Measurements from ENCODE around the gene CD28. TPM values are rescaled to one million over a fixed set of nuclear protein-coding genes. Genes with fewer than 3 reads are reported as not detected.

The CD28 gene
- polyA plus RNA-seq, 2 of the 4 experiments (the other 2 are of a cell fraction) = not detected

DNA sequence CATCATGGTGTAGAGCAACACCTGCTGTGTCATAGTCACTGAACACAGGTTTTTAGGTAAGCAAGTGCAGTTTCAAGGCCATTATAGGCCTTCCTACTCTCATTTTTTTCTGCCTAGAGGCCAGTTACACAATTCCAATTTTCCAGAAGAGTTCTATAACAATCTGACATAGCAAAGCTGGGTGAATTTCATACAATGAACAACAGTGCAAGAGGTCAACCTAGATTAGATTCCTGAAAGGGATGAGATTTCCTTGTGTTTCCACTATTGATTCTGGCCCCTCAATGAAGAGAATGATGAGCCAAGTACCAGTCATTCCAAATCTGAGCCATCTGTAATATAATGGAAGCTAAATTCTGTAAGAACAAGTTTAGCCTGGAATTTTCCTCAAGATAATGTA lies 15.3 kb upstream of the CD28 start (continued):
- TF ChIP-seq, protein P1, sequence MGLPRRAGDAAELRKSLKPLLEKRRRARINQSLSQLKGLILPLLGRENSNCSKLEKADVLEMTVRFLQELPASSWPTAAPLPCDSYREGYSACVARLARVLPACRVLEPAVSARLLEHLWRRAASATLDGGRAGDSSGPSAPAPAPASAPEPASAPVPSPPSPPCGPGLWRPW (IDR thresholded peaks at IDR 0.05) = no peak
- TF ChIP-seq POLR2A (IDR thresholded peaks at IDR 0.05; ENCODE audit: low read length) (no peak), CBX8 (IDR thresholded peaks at IDR 0.05) (no peak)

DNA sequence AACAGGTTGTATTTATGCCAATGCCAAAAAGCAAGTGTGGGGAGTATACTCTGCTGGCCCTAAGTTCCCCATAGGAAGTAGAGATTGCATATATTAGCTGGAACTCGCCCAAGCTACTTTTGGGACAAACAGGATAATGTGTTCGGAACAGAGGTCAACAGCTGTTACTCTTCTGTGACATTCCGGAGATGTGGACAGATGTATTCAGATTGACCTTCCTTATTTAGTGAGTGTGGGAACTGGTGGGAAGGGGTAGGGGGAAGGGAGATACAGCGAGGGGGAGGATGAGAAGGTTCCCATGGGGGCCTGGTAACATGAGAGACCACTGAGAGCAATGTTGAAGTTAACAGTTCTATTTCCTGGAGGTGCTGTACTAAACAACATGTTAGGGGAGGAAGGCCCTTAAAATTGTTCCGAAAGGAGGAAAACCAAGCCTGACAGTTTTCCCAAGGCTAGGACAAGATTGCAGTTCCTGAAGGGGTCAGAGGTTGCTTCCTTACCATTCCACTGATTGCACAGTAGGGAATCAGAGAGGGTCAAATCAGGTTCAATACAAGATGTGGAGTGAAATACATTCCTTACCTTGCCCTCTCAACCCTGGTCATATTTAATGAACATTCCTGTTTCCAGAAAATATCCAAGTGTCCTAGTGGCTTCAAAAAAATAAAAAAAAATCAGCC lies 14.3 kb upstream of the CD28 start:
- POLR2A ChIA-PET = no interaction called here
- FAIRE-seq = no peak

GRCh38 chr2:203693242-203693879 lies 13.1 kb upstream of the CD28 start:
- WGBS (ENCODE audit: missing lambda C conversion rate) = 85% methylated on average over 6 of the region's 6 CpGs
- Histone ChIP-seq H3K9me3 (no peaks in the 10 kb centered on the region), H3K4me3 (no peak overlapping the region), H3K4me1 (peaks cover 5% of the 10 kb centered on the region; the same call in 1 of the 3 replicates), H3K4me2 (no peak overlapping the region), H3K27ac (no peak overlapping the region)
- FAIRE-seq (no peak), ATAC-seq (no peak), DNase-seq (ENCODE audit: low read depth in 1 of 2, low spot score in 1 of 2) (no peak)
- TF ChIP-seq, protein P2, sequence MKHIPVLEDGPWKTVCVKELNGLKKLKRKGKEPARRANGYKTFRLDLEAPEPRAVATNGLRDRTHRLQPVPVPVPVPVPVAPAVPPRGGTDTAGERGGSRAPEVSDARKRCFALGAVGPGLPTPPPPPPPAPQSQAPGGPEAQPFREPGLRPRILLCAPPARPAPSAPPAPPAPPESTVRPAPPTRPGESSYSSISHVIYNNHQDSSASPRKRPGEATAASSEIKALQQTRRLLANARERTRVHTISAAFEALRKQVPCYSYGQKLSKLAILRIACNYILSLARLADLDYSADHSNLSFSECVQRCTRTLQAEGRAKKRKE (CRISPR knock-in tag; IDR thresholded peaks at IDR 0.05; ENCODE audit: low read depth) = no peak
- TF ChIP-seq RAD21 (conservative IDR thresholded peaks at IDR 0.05 in 1 of 2, IDR thresholded peaks at IDR 0.05 in 1 of 2) = no peak
- TF ChIP-seq MAFK (IDR thresholded peaks at IDR 0.05; ENCODE audit: partially characterized antibody) = no peak
- TF ChIP-seq, protein P3, sequence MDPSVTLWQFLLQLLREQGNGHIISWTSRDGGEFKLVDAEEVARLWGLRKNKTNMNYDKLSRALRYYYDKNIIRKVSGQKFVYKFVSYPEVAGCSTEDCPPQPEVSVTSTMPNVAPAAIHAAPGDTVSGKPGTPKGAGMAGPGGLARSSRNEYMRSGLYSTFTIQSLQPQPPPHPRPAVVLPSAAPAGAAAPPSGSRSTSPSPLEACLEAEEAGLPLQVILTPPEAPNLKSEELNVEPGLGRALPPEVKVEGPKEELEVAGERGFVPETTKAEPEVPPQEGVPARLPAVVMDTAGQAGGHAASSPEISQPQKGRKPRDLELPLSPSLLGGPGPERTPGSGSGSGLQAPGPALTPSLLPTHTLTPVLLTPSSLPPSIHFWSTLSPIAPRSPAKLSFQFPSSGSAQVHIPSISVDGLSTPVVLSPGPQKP (IDR thresholded peaks at IDR 0.05; ENCODE audit: low read depth, low read length) = no peak
- no peak for TF ChIP-seq ZSCAN20 (CRISPR knock-in tag; IDR thresholded peaks at IDR 0.05)
- TF ChIP-seq HOXA7 (CRISPR knock-in tag; IDR thresholded peaks at IDR 0.05) = no peak
- no peak for TF ChIP-seq NFE2L2 (conservative IDR thresholded peaks at IDR 0.05; ENCODE audit: low read length)
- no peak for TF ChIP-seq CBX8 (IDR thresholded peaks at IDR 0.05)
- no peak for TF ChIP-seq TFCP2L1 (CRISPR knock-in tag; IDR thresholded peaks at IDR 0.05)
- TF ChIP-seq CEBPB (IDR thresholded peaks at IDR 0.05) = no peak
- no peak for TF ChIP-seq PHF8 (IDR thresholded peaks at IDR 0.05; ENCODE audit: borderline replicate concordance, low read depth)
- no peak for TF ChIP-seq MAZ (IDR thresholded peaks at IDR 0.05; ENCODE audit: borderline replicate concordance, low read depth, low read length)
- TF ChIP-seq KDM5A (IDR thresholded peaks at IDR 0.05) = no peak
- no peak for TF ChIP-seq CBX2 (IDR thresholded peaks at IDR 0.05; ENCODE audit: borderline replicate concordance, low read depth)
- TF ChIP-seq CTCF (IDR thresholded peaks at IDR 0.05) = no peak
- TF ChIP-seq CHD2 (IDR thresholded peaks at IDR 0.05; ENCODE audit: low read length, partially characterized antibody) = no peak
- no peak for TF ChIP-seq SREBF2 (IDR thresholded peaks at IDR 0.05)
- no peak for TF ChIP-seq ZC3H11A (IDR thresholded peaks at IDR 0.05)
- TF ChIP-seq ZFP36 (IDR thresholded peaks at IDR 0.05; ENCODE audit: borderline replicate concordance, partially characterized antibody) = no peak
- ChIA-PET CTCF (interaction anchor here (0.6 kb wide), 2 partner anchors 55 to 473 kb away, joined by 3 to 4 read pairs; no protein-coding TSS in a partner anchor), POLR2A (no interaction called here)

More for the DNA sequence above, 14.3 kb upstream of the CD28 start:
- Histone ChIP-seq H3K9me3 (no peaks in the 10 kb centered on the region), H3K4me2 (no peak overlapping the region), H3K27ac (no peak overlapping the region), H3K4me1 (peaks cover 5% of the 10 kb centered on the region; the same call in 1 of the 3 replicates), H3K4me3 (no peak overlapping the region)
- DNase-seq (ENCODE audit: low read depth in 1 of 2, low spot score in 1 of 2) (no peak), ATAC-seq (no peak)
- CTCF ChIA-PET = no interaction called here
- TF ChIP-seq ZSCAN20 (CRISPR knock-in tag; IDR thresholded peaks at IDR 0.05) (no peak), FOSL2 (IDR thresholded peaks at IDR 0.05) (no peak), FOSL2 (CRISPR knock-in tag; IDR thresholded peaks at IDR 0.05) (no peak), MAFK (IDR thresholded peaks at IDR 0.05; ENCODE audit: partially characterized antibody) (no peak), FOSB (CRISPR knock-in tag; IDR thresholded peaks at IDR 0.05) (no peak), RCOR1 (IDR thresholded peaks at IDR 0.05; ENCODE audit: low read depth, low read length) (no peak), CHD2 (IDR thresholded peaks at IDR 0.05; ENCODE audit: low read length, partially characterized antibody) (no peak), NPAS2 (CRISPR knock-in tag; IDR thresholded peaks at IDR 0.05; ENCODE audit: borderline replicate concordance) (no peak), TFCP2L1 (CRISPR knock-in tag; IDR thresholded peaks at IDR 0.05) (no peak), EP300 (IDR thresholded peaks at IDR 0.05) (no peak), RARB (CRISPR knock-in tag; IDR thresholded peaks at IDR 0.05) (no peak)
- TF ChIP-seq, protein P1 (IDR thresholded peaks at IDR 0.05) = no peak
- TF ChIP-seq, protein P4, sequence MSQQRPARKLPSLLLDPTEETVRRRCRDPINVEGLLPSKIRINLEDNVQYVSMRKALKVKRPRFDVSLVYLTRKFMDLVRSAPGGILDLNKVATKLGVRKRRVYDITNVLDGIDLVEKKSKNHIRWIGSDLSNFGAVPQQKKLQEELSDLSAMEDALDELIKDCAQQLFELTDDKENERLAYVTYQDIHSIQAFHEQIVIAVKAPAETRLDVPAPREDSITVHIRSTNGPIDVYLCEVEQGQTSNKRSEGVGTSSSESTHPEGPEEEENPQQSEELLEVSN (IDR thresholded peaks at IDR 0.05; ENCODE audit: borderline replicate concordance, low read depth) = no peak
- TF ChIP-seq, protein P5, sequence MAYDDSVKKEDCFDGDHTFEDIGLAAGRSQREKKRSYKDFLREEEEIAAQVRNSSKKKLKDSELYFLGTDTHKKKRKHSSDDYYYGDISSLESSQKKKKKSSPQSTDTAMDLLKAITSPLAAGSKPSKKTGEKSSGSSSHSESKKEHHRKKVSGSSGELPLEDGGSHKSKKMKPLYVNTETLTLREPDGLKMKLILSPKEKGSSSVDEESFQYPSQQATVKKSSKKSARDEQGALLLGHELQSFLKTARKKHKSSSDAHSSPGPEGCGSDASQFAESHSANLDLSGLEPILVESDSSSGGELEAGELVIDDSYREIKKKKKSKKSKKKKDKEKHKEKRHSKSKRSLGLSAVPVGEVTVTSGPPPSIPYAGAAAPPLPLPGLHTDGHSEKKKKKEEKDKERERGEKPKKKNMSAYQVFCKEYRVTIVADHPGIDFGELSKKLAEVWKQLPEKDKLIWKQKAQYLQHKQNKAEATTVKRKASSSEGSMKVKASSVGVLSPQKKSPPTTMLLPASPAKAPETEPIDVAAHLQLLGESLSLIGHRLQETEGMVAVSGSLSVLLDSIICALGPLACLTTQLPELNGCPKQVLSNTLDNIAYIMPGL (CRISPR knock-in tag; IDR thresholded peaks at IDR 0.05; ENCODE audit: borderline replicate concordance) = no peak
- 61% methylated on average over 5 of the region's 5 CpGs for WGBS (ENCODE audit: missing lambda C conversion rate)
